NOMO-1 treated with dmso at 0.1 percent for 144 hours (cell line): ENCODE data around the gene PTPRJ.
A peak's percentile ranks its signal among the peaks of the same experiment; 100 is the strongest.
"Not testable (repeated sequence)": the region's sequence is repeated elsewhere in the genome, so short reads cannot be mapped to it uniquely, and the experiment has no call there.

ENCODE experiments used
- DNase-seq: peaks from one replicate; lab custom pipeline; 2025; ENCODE audit not compliant: unreplicated experiment; lab: John Stamatoyannopoulos, UW

Gene PTPRJ

DNA sequence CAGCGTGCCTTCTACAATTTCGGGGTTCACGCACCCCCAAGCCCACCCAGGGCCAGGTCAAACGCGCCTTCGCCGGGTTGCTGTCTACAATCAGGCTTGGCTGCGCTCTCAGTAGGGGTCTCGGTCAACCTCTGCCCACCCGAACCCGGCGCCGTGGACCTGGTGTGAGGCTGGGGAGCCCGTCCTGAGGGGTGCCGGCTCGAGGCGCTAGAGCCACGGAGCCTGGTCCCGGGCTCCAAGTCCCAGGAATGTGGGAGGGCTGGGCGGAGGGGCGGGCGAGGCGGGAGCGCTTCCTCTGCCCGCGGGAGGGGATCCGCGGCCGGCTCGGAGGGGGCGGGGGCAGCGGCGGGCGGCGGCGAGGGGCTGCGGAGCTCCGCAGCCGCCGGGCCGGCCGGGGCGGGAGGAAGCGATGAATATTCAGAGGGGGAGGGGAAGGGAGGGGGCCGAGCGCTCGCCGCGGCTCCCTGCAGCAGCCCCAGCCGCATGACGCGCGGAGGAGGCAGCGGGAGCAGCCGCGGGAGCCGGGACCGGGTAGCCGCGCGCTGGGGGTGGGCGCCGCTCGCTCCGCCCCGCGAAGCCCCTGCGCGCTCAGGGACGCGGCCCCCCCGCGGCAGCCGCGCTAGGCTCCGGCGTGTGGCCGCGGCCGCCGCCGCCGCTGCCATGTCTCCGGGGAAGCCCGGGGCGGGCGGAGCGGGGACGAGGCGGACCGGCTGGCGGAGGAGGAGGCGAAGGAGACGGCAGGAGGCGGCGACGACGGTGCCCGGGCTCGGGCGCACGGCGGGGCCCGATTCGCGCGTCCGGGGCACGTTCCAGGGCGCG is at the start of gene PTPRJ:
Gene PTPRJ (plus strand): TSS at position 472 of the 819 bp plus-strand sequence. CDS start 354 bp downstream, outside the sequence.
- DNase-seq, result no peak

DNA sequence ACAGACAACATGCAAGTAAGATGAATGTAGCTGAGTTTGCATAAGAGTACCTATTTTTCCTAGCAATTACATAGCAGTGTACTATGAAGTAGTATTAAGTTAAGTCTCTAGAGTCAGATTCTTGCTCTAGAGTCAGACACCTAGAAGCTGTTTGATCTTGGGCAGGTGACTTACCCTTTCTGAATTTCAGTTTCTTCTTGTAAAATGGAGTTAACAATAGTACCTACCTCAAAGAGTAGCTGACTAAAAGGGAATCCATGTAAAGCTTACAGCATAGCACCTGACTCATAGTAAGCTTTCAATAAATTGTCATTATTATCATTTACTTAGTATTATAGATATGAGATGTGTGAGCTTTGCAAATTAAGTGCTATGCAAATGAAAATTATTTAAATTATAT is 47.8 kb upstream of the PTPRJ start:
- DNase-seq, result no peak

DNA sequence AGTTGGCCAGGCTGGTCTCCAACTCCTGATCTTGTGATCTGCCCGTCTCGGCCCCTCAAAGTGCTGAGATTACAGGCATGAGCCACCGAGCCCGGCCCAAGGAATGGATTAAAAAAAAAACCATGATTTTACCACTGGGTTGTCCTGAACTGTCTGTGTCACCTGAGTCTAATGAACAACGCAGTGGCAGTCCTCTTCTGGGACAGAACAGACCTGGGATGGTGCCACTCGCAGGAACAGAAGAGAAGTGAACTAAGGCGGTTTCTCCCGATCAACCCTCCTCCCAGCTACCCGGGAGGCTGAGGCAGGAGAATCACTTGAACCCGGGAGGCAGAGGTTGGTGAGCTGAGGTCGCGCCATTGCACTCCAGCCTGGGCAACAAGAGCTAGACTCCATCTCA is 46.6 kb upstream of the PTPRJ start:
- DNase-seq, result not testable (repeated sequence)

DNA sequence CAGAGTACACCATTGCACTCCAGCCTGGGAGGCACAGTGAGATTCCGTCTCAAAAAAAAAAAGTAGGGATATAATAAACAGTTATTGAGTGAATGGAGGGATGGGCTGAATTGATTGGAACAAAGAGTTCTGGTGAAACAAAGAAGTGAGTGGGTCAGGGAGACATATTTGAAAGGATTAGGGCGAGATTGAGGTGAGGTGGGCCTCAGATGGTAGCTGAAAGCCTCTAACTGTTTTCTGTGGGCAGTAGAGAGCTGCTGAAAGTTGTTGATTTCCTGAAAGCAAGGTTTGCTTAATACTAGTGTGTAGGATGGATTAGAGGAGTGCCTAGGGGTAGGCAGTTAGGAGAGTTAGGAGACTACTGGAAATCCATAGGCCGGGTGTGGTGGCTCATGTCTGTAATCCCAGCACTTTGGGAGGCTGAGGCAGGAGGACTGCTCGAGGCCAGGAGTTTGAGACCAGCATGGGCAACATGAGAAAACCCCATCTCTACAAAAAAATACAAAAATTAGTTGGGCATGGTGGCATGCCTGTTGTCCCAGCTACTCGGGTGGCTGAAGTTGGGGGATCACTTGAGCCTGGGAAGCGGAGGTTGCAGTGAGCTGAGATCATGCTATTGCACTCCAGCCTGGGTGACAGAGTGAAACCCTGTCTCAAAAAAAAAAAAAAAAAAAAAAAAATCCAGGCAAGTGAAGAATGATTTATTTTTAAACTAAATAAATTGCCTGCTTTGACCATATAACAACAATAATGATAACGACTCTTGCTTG is 41.4 kb upstream of the PTPRJ start:
- DNase-seq, result no peak

DNA sequence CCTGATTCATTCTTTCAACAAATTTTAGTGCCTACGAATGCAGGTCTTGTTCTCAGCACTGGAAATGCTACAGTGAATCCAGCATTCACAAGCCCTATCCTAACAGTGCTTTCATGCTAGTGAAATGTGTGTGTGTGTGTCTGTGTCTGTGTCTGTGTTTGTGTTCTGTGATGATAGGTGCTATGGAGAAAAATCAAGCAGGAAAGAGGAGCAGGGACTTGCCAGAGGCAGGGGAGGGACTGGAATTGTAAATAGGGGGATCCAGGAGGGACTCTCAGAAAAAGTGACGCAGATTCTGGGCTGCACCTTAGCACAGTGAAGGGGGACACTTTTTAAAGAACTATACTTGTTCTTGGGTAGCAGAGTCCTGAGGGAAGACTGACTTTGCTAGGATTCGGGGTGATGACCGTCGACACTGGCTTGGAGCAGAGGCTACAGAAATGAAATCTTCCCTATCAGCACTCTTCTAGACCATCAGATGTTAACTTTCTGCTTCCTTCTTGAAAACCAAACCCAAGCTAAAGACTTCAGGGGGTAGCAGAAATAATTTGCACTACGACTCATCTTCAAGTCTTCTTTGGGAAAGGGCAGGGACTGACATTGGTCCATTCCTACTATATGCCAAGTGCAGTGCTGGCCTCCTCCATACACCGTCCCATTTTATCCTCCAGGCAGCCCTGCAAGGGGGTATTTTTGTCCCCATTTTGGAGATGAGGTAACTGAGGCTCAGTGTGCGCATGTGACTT is 39.3 kb upstream of the PTPRJ start:
- DNase-seq, result no peak

DNA sequence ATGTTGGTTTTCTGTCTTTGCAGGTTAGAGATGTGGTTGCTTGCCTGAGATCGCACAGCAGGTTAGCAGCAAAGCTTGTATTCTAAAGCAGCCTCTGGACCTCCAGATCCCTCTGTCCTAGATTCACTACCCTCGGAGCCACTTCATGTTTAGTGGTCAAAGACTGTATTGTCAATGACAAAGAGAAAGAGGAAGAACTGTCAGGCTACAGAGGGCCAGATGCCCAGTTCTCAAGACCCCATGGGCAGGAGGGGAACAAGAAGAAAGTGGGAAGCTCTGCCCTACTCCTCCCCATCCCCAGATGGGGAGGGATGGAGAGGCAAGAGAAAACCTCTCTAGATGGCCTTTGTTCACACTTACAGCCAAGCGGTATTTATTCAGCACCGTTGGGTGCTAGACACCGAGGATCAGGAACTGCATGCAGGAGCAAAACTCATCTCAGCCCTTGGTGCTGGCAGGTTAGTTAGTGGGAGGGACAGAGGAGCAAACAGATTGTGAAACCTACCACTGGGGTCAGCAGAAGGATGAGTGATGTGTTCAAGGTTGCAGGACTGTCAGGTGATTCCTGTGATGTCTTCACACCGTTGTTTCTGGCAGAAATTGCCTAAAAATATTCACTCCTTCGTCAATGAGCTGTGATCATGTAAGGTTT is 38.3 kb upstream of the PTPRJ start:
- DNase-seq, result peak; percentile 82

DNA sequence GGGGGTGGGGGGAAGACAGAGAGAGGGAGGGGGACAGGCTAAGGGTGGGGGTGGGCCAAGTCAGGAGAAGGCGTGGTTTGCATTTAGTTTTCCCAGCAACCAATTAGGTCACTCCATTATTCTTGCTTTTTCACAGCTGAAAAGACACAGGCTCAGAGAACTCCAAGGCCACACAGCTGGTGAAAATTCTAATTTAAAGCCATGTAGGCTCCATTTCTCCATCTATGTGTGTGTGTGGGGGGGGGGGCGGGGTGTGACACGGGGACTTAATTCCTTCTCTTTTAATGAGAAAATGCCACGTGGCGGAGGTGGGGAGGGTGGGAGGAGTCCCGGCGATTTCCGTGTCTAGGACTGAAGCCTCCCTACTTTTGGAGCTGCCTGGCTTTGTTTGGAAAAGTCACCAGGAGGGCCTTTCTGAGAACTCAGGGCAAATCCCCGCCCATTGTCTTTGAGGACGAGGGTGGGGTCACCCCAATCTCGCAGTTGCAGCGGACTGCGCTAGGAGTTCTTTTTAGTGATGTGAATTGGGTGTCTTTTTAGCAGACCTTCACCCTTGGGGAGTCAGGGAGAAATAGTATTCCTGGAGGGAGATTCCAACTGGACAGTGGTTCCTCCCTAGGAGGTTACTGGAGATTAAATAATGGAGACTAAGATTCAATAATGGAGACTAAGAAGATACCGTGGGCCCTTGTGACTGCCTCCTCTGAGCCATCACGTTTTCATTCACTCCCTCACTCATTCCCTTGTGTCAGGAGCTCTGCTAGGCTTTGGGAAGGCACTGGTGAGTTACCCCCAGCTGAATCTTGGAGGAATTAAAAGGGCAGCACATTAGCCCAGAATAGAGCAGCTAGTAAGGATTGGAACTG is 36.4 kb upstream of the PTPRJ start:
- no peak for DNase-seq

DNA sequence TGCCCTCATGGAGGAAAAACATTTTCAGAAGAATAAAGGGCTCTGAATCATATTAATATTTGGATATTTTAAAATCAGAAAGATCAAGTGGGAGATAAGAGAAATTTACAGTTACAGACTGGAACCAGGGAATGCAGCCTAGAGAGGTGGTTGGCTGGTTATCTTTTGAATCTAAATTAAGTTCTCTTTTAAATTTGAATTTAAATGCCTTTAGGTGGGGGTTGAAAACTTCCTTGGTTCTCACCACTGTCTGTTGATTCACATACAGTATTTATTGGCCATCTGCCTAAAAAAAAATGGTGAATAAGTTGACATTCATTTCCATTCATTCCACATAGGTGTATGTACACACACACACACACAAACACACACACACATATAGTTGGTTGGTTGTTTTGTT is 35.7 kb upstream of the PTPRJ start:
- DNase-seq, result no peak

DNA sequence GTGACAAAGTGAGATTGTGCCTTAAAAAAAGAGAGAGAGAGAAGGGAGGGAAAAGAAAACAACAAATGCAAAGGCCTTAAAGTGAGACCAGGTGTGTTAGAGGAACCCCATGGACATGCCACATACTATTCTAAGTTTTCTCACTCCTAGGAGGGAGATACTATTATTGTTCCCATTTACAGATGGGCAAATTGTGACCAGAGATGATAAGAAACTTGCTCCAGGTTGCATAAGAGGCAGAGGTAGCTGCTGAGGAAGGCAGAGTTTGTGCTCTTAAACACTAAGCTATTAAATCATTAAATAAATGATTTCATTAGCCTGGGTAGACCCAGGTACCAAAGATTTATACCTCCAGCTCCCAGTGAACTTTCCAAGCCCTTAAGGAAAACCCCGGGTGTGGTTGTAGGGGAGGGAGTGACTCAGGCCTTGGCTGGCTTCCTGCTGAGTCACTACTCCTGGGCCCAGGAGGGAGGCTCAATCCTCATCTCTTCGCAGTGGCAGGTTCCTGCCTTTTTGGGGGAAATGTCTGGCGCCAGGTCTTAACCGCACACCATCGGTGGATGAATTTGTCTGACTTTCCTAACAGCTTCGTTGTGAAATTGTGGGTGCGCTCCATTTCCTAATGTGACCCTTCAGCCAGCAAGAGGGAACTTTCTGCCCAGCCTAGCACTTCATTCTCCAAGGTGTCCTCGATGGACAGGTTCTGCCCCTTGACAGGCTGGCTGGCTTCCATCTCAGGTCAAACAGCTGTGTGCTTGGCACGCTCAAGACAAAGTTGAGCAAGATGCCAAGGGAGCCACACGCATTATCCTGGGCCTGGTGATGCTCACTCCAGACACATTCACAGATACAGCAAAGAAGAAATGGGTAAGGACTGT is 33.4 kb upstream of the PTPRJ start:
- peak; percentile 77 for DNase-seq

DNA sequence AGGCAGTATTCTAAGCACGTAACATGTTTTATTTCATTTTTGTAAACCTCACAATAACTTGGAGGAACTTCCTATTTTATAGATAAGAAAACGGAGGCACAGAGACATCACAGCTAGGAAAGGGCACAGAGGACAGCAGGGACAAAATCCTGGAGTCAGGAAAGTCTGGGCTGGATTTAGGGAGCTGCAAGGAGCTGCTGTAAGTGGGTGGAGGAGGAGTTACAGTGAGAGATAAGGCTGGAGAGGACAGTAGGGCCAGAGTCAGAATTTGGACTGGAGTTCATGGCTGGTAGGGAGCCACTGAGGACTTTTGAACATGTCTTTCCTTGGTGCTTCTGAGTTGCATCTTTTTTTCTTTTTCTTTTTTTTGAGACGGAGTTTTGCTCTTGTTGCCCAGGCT is 32.2 kb upstream of the PTPRJ start:
- no peak for DNase-seq

DNA sequence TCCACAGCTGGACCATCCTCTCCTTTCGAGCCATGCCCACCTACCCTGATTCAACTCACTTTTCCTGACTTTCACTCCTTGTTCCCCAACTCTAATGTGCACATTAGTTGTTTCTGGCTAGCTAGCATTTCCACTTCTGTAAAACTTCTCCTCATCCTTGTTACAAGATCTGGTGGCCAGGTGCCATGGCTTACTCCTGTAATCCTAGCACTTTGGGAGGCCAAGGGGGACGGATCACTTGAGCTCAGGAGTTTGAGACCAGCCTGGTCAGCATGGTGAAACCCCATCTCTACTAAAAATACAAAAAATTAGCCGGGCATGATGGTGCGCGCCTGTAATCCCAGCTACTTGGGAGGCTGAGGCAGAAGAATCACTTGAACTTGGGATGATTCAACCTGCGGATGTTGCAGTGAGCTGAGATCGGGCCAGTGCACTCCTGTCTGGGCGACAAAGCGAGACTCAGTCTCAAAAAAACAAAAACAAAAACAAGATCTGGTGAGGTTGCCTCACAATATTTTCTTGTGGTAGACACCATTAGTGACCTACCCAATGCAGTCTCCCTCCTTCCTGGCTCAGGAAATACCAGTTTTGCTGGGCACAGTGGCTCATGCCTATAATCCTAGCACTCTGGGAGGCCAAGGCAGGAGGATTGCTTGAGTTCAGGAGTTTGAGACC is 31.2 kb upstream of the PTPRJ start:
- not testable (repeated sequence) for DNase-seq

DNA sequence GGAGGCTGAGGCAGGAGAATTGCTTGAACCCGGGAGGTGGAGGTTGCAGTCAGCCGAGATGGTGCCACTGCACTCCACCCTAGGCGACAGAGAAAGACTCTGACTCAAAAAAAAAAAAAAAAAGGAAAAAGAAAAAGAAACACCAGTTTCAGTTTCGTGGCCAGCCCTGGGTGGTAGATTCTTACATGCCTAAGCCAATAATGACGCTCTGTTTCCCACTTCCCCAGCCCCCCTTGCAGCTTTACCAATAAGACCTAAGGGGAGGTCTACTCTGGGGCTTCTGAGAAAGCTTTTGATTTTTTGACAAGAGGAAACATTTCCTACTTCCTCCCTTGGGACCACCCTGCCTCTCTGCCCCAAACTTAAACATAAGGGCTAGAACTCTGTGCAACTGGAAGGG is 30.0 kb upstream of the PTPRJ start:
- peak; percentile 63 for DNase-seq

DNA sequence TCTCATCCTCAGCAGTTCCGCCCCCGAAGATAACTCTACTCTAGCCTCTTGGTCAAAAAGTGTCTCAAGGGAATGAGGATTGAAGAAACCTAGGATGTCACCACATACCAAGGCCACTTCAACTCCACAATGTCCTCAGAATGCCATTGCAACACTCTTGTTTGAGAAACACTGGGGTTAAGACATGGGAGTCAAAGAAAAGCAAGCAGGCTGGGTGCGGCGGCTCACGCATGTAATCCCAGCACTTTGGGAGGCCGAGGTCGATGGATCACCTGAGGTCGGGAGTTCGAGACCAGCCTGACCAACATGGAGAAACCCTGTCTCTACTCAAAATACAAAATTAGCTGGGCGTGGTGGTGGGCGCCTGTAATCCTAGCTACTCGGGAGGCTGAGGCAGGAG is 28.9 kb upstream of the PTPRJ start:
- DNase-seq, result not testable (repeated sequence)

DNA sequence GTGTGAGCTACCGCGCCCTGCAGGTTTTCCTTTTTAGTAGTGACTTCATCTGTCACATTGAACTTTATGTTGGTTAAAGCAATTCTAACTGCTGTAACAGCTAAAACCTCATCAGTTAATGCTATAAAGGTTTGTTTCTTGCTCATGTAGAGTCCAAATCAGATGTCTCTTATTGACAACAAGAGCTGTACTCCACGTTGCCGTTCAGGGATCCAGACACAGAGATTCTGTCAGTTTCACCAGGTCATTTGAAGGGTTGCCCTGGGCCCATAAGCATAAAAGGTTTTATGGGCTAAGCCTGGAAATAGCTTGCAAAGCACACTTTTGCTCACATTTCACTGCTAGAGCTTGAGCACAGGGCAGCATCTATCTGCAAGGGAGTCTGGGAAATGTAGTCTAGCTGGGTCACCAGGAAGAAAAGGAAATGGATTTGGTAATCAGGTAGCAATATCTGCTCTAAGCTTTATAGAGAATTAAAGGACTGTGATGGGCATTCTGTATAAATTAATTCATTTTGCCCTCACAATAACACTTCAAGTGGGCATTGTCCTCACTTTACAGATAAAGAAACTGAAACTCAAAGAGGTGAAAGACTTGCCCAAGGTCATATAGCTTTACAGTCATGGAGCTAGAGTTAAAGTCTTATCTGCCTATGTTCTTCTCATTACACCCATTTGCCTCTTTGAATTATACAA is 25.2 kb upstream of the PTPRJ start:
- no peak for DNase-seq

DNA sequence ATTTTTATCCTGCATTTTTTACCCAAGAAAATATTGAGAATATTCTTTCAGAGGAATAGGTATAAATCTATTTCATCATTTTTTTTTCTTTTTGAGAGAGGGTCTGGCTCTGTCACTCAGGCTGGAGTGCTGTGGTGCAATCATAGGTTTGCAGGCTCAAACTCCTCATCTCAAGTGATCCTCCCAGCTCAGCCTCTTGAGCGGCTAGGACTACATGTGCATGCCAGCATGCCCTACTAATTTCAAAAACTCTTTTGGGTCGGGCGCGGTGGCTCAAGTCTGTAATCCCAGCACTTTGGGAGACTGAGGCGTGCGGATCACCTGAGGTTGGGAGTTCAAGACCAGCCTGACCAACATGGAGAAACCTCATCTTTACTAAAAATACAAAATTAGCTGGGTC is 20.3 kb upstream of the PTPRJ start:
- no peak for DNase-seq

DNA sequence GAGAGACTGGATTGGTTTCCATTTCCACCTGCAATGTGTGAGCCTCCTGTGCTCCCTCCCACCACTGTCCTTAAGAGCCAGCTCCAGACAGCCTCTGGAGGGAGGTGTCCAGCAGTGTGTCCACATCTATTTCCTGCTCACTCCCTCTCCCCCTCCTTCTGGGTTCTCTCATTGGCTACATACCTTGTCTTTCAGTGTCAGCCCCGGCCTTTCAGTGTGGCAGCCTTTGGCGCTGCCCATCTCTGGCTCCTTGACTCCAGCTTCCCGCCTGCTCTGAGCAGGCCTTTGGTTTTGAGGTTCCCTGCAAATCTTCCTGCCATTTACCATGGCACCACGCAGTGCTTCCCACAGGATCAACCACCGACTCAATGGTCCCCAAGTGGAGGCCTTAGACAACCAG is 19.0 kb upstream of the PTPRJ start:
- DNase-seq, result no peak

DNA sequence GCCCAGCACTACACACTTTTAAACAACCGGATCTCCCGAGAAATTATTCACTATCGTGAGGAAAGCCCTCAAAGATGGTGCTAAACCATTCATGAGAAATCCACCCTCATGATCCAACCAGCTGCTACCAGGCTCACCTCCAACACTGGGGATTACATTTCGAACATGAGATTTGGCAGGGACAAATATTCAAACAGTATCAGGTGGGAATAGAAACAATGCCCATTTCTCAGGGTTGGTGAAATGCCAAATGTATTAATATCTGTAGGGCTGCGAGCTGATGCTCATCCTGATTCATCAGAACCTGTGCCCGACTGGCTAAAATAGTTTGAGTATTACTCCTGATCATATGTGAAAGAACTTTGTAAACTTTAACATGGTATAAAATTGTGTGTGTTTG is 15.8 kb upstream of the PTPRJ start:
- DNase-seq, result no peak
